Epidermal melanocyte (primary cell): ENCODE data around the gene ARL3.
"Not testable (repeated sequence)": the region's sequence is repeated elsewhere in the genome, so short reads cannot be mapped to it uniquely, and the experiment has no call there.

ENCODE experiments used
- DNase-seq: peaks from one replicate; pipeline ENCODE4 v3.0.0; 2011; ENCODE audit warnings: low spot score; ENCODE audit not compliant: insufficient read length

Gene ARL3

DNA sequence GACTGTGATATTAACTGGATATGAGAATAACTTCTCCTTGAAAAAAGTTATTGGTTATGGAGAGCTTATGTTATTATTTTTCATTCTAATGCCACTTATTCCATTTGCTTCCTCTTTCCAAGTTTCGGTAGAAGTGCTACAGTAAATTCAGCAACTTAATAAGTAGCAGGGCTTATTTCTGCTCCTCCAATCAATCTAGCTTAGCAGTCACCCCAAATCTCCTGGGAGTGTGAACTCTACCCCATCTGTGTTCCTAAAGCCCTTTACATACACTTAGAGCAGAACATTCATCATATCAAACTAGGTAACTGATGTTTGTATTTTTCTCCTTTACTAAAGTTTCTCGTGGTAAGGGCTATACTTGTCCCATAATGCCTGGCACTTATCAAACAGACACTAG is 8.7 kb downstream of the ARL3 start:
- no peak for DNase-seq

DNA sequence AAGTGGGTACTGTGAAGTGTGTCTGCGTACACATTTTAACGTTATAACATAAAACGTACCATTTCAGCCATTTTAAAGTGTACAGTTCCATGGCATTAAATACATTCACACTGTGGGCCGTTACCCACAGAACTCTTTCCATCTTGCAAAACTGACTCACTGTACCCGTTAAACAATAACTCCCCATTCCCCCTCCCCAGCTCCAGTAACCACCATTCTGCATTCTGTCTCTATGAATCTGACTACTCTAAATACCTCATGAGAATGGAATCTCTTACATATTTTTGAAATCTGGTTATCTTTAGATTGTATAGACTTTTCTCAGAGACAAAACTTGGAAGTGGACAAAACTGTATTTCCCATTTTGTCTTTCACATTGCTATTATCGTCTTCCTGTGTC is 9.3 kb downstream of the ARL3 start:
- DNase-seq: no peak

GRCh38 chr10:102702742-102703141 is 11.5 kb downstream of the ARL3 start:
- DNase-seq: no peak

- no peak for DNase-seq
Measured at GRCh38 chr10:102701796-102702195, 12.4 kb downstream of the ARL3 start.

- no peak for DNase-seq
Measured at GRCh38 chr10:102701272-102701671, 12.9 kb downstream of the ARL3 start.

DNA sequence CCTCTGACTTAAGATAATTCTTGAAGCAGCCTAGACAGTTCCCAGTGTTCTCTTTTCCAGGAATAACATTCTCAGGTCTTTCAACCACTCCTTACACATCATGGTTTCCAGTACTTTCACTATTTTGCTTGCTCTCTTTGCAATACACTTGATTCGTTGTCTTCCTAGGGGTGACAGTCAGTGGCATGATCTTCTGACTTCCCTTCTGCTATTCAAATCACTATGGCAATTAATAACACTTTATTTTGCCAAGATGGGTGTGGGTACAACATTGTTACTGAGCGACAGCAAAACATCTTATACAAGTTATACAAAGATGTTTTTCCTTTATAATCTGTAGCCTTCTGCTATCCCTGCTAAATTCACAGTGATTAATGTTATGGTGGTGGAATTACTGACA is 15.3 kb downstream of the ARL3 start:
- DNase-seq: no peak

DNA sequence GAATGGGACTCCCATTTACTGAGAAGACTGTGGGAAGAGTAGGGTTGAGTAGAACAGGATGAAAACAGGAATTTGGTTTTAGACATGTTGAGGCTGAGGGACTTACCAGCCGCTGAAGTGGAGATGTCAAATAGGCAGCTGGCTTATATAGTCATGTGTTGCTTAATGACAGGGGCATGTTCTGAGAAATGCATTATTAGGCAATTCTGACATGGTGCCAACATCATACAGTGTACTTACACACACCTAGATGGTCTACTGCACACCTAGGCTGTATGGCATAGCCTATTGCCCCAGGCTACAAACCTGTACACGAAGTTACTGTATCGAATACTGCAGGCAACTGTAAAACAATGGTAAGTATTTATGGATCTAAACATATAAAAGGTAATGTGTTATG is 17.5 kb downstream of the ARL3 start:
- no peak for DNase-seq

GRCh38 chr10:102695401-102695800 is 18.8 kb downstream of the ARL3 start:
- not testable (repeated sequence) for DNase-seq

- DNase-seq: no peak
Measured at GRCh38 chr10:102691285-102692066, 22.7 kb downstream of the ARL3 start.

- no peak for DNase-seq
Measured at GRCh38 chr10:102683736-102684135, 30.5 kb downstream of the ARL3 start.

GRCh38 chr10:102682981-102683380 is 31.2 kb downstream of the ARL3 start:
- DNase-seq: no peak

- no peak for DNase-seq
Measured at GRCh38 chr10:102682416-102682815, 31.8 kb downstream of the ARL3 start.

DNA sequence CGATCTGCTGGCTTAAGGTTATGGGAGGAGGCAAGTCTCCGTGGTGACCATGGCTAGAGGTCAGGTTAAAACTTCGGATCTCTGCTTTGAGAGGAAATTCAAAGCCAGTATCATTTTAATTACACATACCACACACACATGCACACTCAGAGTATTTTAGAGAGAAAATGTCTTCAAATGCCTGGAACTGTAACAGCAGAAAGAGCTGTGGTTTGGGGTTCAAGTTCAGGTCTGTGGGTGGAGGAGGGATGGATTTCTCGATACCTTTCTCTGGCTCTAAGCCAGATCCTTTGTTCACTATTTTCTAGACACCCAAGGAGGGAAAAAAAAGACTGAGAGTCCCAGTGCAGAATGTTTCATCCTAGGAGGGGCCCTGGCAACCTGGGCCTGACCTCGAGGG is 32.5 kb downstream of the ARL3 start:
- no peak for DNase-seq

DNA sequence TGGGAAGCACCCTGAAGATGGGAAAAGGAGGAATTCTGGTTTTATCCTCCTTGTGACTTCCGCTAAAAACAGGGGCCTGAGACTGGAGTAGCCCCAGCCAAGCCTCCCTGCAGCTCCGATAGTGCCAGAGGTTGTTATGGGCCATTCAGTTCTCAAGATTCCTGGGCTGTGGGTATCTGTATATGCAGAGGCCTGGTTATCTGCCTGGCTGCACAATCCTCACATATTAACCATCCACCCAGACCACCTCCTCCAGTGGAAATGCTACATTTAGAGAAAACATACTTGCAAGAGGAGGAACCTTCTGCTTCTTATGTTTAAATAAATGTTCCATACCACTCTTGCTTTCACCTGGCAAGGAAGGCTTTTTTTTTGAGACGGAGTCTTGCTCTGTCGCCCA is 34.6 kb downstream of the ARL3 start:
- no peak for DNase-seq

DNA sequence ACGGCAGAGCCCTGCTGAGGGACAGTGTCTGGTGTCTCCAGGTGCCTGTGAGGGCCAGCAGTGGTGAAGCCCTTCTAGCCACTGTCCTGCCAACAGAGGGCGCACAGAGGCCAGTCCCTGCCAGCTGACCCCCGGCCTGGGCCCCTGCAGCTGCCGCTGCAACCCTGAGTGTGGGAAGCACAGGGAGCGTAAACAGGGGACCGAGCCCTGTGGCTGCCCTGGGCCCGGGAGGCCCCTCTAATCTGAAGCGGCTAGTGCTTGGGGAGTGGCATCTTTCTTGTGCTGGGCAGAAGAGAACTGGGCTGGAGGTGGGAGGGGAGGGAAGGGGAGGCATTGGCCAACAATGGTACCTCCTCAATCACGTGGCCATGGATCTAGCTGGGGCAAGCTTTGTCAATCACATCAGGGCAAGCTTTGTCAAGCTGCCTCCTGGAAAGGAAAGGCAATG is 35.3 kb downstream of the ARL3 start:
- DNase-seq: no peak

GRCh38 chr10:102678068-102678400 is 36.2 kb downstream of the ARL3 start:
- DNase-seq: no peak

DNA sequence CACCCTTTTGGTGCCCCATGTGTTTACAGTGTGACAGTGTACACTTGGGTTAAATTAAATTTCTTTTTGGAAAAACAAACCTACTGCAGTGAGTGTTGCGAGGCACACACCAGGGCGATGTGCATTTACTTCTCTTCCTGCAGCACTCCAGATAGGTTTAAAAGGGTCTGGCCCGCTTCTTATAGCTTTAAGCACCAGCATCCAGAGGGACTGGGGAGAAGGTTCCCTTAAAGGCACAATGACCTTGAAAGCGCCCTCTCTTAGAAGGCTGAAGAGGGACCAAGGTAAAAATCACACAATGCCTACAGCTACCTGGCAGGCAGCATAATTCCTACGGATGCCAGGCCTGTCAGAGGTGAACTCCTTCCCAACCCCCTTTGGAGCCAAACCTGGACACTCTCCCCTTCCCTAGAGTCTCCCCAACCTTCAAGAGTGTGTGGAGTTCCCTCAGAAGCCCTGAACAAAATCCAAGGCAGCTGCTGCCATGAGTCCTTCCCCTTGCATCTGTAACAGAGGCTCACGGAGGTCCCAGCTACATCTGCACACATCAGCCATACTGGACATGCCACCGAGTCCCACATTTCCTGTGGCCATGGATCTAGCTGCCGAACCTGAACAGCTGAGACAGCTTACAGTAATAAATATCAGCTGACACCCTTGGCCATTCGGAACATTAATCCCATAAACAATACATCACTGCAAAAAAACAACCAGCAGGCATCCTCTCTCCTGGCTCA is 36.7 kb downstream of the ARL3 start:
- DNase-seq: no peak

DNA sequence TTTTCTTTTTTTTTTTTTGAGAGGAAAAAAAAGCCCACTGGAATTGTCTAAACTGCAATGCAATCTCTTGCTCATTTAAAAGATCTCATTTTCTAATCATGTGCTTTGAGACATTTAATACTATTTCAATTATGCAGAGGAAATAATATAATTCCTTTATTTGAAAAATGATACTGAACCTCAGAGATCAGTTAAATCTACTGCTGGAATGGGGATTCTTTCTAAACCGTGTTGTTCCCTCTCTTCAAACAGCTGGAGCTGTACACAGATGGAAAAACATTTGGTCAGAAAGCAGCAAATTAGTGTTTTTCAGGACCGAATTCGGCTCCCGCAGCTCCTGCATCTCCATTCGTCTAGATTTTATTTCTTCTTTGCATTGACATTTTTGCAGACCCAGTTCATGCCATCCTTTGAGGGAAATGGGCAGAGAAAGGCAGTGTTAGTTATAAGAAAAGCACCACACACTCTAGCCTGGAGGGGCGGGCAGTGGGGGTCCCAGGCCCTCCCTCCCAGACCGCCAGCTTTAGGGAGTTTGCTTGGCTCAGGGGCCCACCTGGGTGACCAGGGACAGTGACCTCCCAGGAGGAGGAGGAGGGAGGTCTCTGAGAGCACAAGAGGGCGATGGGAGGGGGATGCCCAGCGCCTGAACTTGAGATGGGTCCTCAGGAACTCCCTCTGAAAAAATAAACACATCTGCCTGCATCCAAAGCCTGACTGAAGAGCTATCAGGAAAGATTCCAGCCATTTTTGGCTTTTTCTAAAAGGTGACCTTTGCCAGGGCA is 37.5 kb downstream of the ARL3 start:
- no peak for DNase-seq

- peak; percentile 55 for DNase-seq
Measured at GRCh38 chr10:102675666-102676533, 38.3 kb downstream of the ARL3 start.

- DNase-seq: no peak
Measured at GRCh38 chr10:102675011-102675665, 39.1 kb downstream of the ARL3 start.

DNA sequence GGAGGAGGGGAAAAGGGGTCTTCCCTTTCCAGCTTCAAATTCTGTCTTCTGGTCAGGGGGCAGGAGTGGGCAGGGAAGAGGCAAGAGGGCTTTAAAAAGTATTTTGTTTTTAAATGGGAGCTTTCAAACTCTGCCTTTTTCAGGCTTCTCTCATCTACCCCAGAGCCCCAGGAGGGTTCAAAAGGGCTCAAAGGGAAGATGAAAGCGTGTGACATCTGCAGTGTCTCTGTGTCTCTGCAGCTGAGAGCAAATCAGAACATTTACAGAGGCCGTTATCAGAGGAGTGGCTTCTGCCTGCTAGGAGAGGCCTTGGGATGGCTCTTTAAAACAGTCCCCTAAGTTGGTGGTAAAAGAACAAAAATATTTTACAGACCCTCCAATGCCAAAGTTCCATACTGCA is 39.6 kb downstream of the ARL3 start:
- DNase-seq: no peak
